GM12892 (cell line): ENCODE results near the gene PTS.

Experiments used
- POLR2A ChIP-seq: IDR thresholded peaks from 2 replicates; pipeline ENCODE4 v1.6.1; 2011; ENCODE audit warnings: low read depth, low read length, control low read depth
- POLR2AphosphoS5 ChIP-seq: IDR thresholded peaks from 2 replicates; pipeline ENCODE4 v1.6.1; 2011; ENCODE audit warnings: low read depth, low read length, control low read depth
- TAF1 ChIP-seq: IDR thresholded peaks from 2 replicates; pipeline ENCODE4 v1.6.1; 2011; ENCODE audit warnings: low read depth, mild to moderate bottlenecking, control low read depth, low read length, borderline replicate concordance

DNA sequence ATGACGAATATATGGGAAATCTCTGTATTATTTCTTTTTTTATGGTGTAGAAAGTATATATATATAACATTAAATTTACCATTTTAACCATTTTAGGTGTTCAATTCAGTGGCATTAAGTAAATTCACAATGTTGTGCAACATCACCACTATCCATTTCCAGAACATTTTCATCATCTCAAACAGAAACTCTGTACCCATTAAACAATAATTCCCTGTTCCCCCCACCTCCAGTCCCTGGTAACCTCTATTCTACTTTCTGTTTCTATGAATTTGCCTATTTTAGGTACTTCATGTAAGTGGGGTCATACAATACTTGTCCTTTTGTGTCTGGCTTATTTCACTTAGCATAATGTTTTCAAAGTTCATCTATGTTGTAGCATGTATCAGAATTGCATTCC, 15.3 kb upstream of the PTS start:
- no peak for TF ChIP-seq POLR2A
- no peak for TF ChIP-seq TAF1
- no peak for TF ChIP-seq POLR2AphosphoS5
